Heart left ventricle (tissue), 13 donors: ENCODE measurements around the gene PACRG.

Experiments used
- CTCF ChIP-seq, 12 donors: fragments of 200-600 bp; sonication (generic) in 4 of 12; IDR thresholded peaks; one replicate each; pipeline versions ENCODE4 v1.5.0 to v1.8.0; 2018 to 2022; ENCODE audit warnings: antibody characterized with exemption in 12 of 12, mild to moderate bottlenecking in 5 of 12
- POLR2A ChIP-seq, 2 donors: fragments of 450-650 bp; IDR thresholded peaks; one replicate each; pipeline ENCODE4 v1.6.1; 2017; ENCODE audit warnings: antibody characterized with exemption in 2 of 2, mild to moderate bottlenecking in 2 of 2, moderate library complexity in 2 of 2
- donor health status: ischemic (EF 13 %, LVEDD 7.1; RV severe dilation, severe dysfunction).
- donor health status: DM: no; HTN: yes; CAD: no.
- donor health status: DM: no; HTN: no; CAD: no.
- donor health status: ischemic (EF 25% LVEDD 6.9; RV normal size, moderate dysfunction).
- donor health status: ischemic (EF 25% LVEDD 5.7; RV mildly dilated, moderate dysfunction).
- donor health status: ischemic (EF 35%, LVEDD 5.7; RV mildly dilated, moderate dysfunction).
- donor health status: nonischemic (EF 11% LVEDD 7.7; RV severe dilation, severe dysfunction).
- donor health status: DM: yes; HTN: yes; CAD: no.
- donor health status: PGD.
- donor health status: ischemic (EF 29% LVEDD 5.4; RV normal size, mild dysfunction).
- donor health status: nonischemic (EF 23%, LVEDD 6.1; RV moderate dilation, normal function).

- TF ChIP-seq CTCF (IDR thresholded peaks at IDR 0.05) (no peak), POLR2A (IDR thresholded peaks at IDR 0.05) (no peak)
These were observed 581.8 kb downstream of the PACRG start for GRCh38 chr6:163309491-163310026.
